Left ventricle myocardium inferior (tissue), 1 donor: ENCODE results near the gene NR2C2. TPM values are rescaled to one million over a fixed set of nuclear protein-coding genes. Genes with fewer than 3 reads are reported as not detected.

Experiments used
- DNase-seq: peaks from one replicate; pipeline ENCODE4 v3.0.0-alpha.2; 2020
- H3K27ac ChIP-seq: fragments of 200-600 bp; replicated peaks from 2 replicates; pipeline ENCODE4 v1.8.0; 2021
- H3K27me3 ChIP-seq: fragments of 200-600 bp; 2 replicates; pipeline ENCODE4 v1.8.0; 2021; ENCODE audit warnings: low read depth
- H3K36me3 ChIP-seq: fragments of 200-600 bp; 2 replicates; pipeline ENCODE4 v1.8.0; 2021
- H3K4me1 ChIP-seq: fragments of 200-600 bp; 2 replicates; pipeline ENCODE4 v1.8.0; 2021
- H3K4me3 ChIP-seq: fragments of 200-600 bp; 2 replicates; pipeline ENCODE4 v1.8.0; 2021; ENCODE audit warnings: mild to moderate bottlenecking, moderate library complexity
- H3K9me3 ChIP-seq: fragments of 200-600 bp; replicated peaks from 2 replicates; pipeline ENCODE4 v1.8.0; 2021
- CTCF ChIP-seq: fragments of 200-600 bp; IDR thresholded peaks from 2 replicates; pipeline ENCODE4 v1.8.0; 2021; ENCODE audit warnings: antibody characterized with exemption, mild to moderate bottlenecking, borderline replicate concordance
- intact Hi-C: fragments of 100-400 bp; cut with micrococcal nuclease; formaldehyde crosslinking; loops from one replicate; pipeline ENCODE4 v1.11.0; 2022
- total RNA-seq: library from RNA; stranded (reverse); fragmentation: NEBNext Ultra II Directional; extraction: Animal tissue kit (Norgen Biotek cat#: 25700); gene quantifications from one replicate; pipeline ENCODE4 v1.2.1, GENCODE V29; 2021
- donor health status: DM: no; HTN: yes; CAD: no; lungs with severe emphysema.

The NR2C2 gene
- total RNA-seq, 1 donor from 2014 or later: 27.4 TPM

GRCh38 chr3:14922863-14923262 is 24.5 kb upstream of the NR2C2 start:
- H3K27me3 ChIP-seq: peaks cover 4% of the 10 kb centered on the region
- H3K27ac ChIP-seq: no peak overlapping the region
- intact Hi-C loops: loop anchor here (5.0 kb wide), 1 partner anchor 131 kb away; no protein-coding TSS in a partner anchor
- H3K4me1 ChIP-seq: peaks cover 9% of the 10 kb centered on the region
- no peak for DNase-seq
- no peak for TF ChIP-seq CTCF
- peaks cover 26% of the 10 kb centered on the region for H3K36me3 ChIP-seq
- no peak overlapping the region for H3K4me3 ChIP-seq
- no peaks in the 10 kb centered on the region for H3K9me3 ChIP-seq

- Histone ChIP-seq H3K36me3 (peaks cover 26% of the 10 kb centered on the region), H3K27ac (no peak overlapping the region), H3K27me3 (peaks cover 4% of the 10 kb centered on the region), H3K4me3 (no peak overlapping the region), H3K4me1 (peaks cover 9% of the 10 kb centered on the region), H3K9me3 (no peaks in the 10 kb centered on the region)
- DNase-seq: no peak
- TF ChIP-seq CTCF: no peak
- intact Hi-C loops: loop anchor here (5.0 kb wide), 1 partner anchor 131 kb away; no protein-coding TSS in a partner anchor
Observed at GRCh38 chr3:14923476-14923875, 23.9 kb upstream of the NR2C2 start.

GRCh38 chr3:14925729-14926591 is 21.4 kb upstream of the NR2C2 start:
- Histone ChIP-seq H3K4me3 (no peak overlapping the region), H3K4me1 (peaks cover 6% of the 10 kb centered on the region), H3K36me3 (peaks cover 20% of the 10 kb centered on the region), H3K27ac (no peak overlapping the region), H3K9me3 (no peaks in the 10 kb centered on the region), H3K27me3 (no peaks in the 10 kb centered on the region)
- no peak for DNase-seq
- intact Hi-C loops: no loop called here
- TF ChIP-seq CTCF: peak; percentile 82

- Histone ChIP-seq H3K4me1 (peaks cover under 1% of the 10 kb centered on the region), H3K27me3 (no peaks in the 10 kb centered on the region), H3K27ac (no peak overlapping the region), H3K36me3 (peaks cover 20% of the 10 kb centered on the region), H3K4me3 (no peak overlapping the region), H3K9me3 (no peaks in the 10 kb centered on the region)
- TF ChIP-seq CTCF: no peak
- intact Hi-C loops: no loop called here
- DNase-seq: no peak
Observed at GRCh38 chr3:14926592-14926991, 20.8 kb upstream of the NR2C2 start.

- H3K4me3 ChIP-seq: no peak overlapping the region
- no peaks in the 10 kb centered on the region for H3K4me1 ChIP-seq
- no peak overlapping the region for H3K27ac ChIP-seq
- peaks cover 26% of the 10 kb centered on the region for H3K36me3 ChIP-seq
- no peaks in the 10 kb centered on the region for H3K27me3 ChIP-seq
- intact Hi-C loops: no loop called here
- TF ChIP-seq CTCF: no peak
- no peaks in the 10 kb centered on the region for H3K9me3 ChIP-seq
- no peak for DNase-seq
Observed at GRCh38 chr3:14927308-14927707, 20.1 kb upstream of the NR2C2 start.
